Panc1 (cell line): ENCODE results near the gene ELMO1. TPM values are rescaled to one million over a fixed set of nuclear protein-coding genes. Genes with fewer than 3 reads are reported as not detected.

Experiments
- ATAC-seq: fragments of 200-7000 bp; cut with Tn5 transposase; 2 replicates; pipeline ENCODE4 v1.9.1; 2020; ENCODE audit warnings: mild to moderate bottlenecking, moderate library complexity
- BruUV-seq: library from RNA; stranded (reverse); fragments of 400-500 nt; replicated peaks from 2 replicates; lab custom pipeline; 2021; lab: Mats Ljungman, UMichigan
- CTCF ChIA-PET: fragments of 300-600 bp; sonication (Branson Sonifier 250); formaldehyde crosslinking; loops from one replicate; lab custom pipeline; 2022; ENCODE audit warnings: antibody characterized with exemption; lab: Charles Lee
- POLR2A ChIA-PET: fragments of 300-600 bp; sonication (Branson Sonifier 250); formaldehyde crosslinking; loops from one replicate; lab custom pipeline; 2022; ENCODE audit warnings: antibody characterized with exemption; lab: Charles Lee
- DNase-seq: peaks from one replicate; pipeline ENCODE4 v3.0.0-alpha.2; 2010; ENCODE audit warnings: low read depth, low spot score
- H3K27ac ChIP-seq: 2 replicates; pipeline ENCODE4 v1.5.1; 2011; ENCODE audit warnings: mild to moderate bottlenecking, low read length, inconsistent platforms
- H3K27me3 ChIP-seq: fragments of 200-500 bp; sonication (Bioruptor generic); 2 replicates; pipeline ENCODE4 v1.6.0; 2014; ENCODE audit warnings: low read length, inconsistent platforms; ENCODE audit not compliant: control insufficient read depth, insufficient read depth
- H3K36me3 ChIP-seq: fragments of 200-500 bp; sonication (Bioruptor generic); 2 replicates; pipeline ENCODE4 v1.5.1; 2014; ENCODE audit warnings: inconsistent platforms, mild to moderate bottlenecking, low read length, moderate library complexity; ENCODE audit not compliant: control insufficient read depth, insufficient read depth
- H3K4me1 ChIP-seq: 2 replicates; pipeline ENCODE4 v1.5.1; 2011; ENCODE audit warnings: inconsistent platforms, mild to moderate bottlenecking, low read length, moderate library complexity; ENCODE audit not compliant: control insufficient read depth, insufficient read depth
- H3K4me3 ChIP-seq, 2 experiments: 2 replicates each; pipeline ENCODE4 v1.5.1; 2011 to 2012; ENCODE audit warnings: low read depth in 2 of 2, low read length in 2 of 2, mild to moderate bottlenecking in 2 of 2, inconsistent platforms in 1 of 2, moderate library complexity in 1 of 2
- H3K9me3 ChIP-seq: fragments of 200-500 bp; sonication (Bioruptor generic); 2 replicates; pipeline ENCODE4 v1.5.1; 2014; ENCODE audit warnings: low read depth, mild to moderate bottlenecking, inconsistent platforms, low read length, moderate library complexity; ENCODE audit not compliant: control insufficient read depth, insufficient read depth
- POLR2AphosphoS5 ChIP-seq: IDR thresholded peaks from 2 replicates; pipeline ENCODE4 v1.6.1; 2012; ENCODE audit warnings: mild to moderate bottlenecking, low read depth, low read length, moderate library complexity
- SIN3A ChIP-seq: IDR thresholded peaks from 2 replicates; pipeline ENCODE4 v1.6.1; 2012; ENCODE audit warnings: low read depth, mild to moderate bottlenecking, low read length, moderate library complexity, borderline replicate concordance; ENCODE audit not compliant: insufficient read depth
- TCF7L2 ChIP-seq: IDR thresholded peaks from 2 replicates; pipeline ENCODE4 v1.6.1; 2011; ENCODE audit warnings: mild to moderate bottlenecking, low read depth, low read length, inconsistent platforms
- in situ Hi-C: cut with HindIII; loops from 2 replicates; pipeline ENCODE4 v1.10.0; 2016; ENCODE audit warnings: low sequenced_read_pairs, low pct_unique_long_range_greater_than_20kb
- intact Hi-C: fragments of 100-400 bp; cut with micrococcal nuclease; formaldehyde crosslinking; loops from one replicate; pipeline ENCODE4 v1.10.0; 2022; ENCODE audit not compliant: unreplicated experiment
- total RNA-seq: library from RNA; stranded (reverse); gene quantifications from one replicate; pipeline ENCODE4 v1.2.1, GENCODE V29; 2021; ENCODE audit not compliant: unreplicated experiment
- TF ChIP-seq, protein P1 (sequence below): fragments of 450-650 bp; IDR thresholded peaks from 2 replicates; pipeline ENCODE4 v1.5.1; 2017; ENCODE audit warnings: mild to moderate bottlenecking
- TF ChIP-seq, protein P2 (sequence below), 2 experiments: IDR thresholded peaks; 2 replicates each; pipeline ENCODE4 v1.6.1; 2011 to 2012; ENCODE audit warnings: low read depth in 2 of 2, control low read depth in 1 of 2, low read length in 1 of 2, mild to moderate bottlenecking in 1 of 2, moderate library complexity in 1 of 2; ENCODE audit not compliant: insufficient read depth in 1 of 2

ELMO1 gene
- total RNA-seq, 1 experiment from 2014 or later: 0.80 TPM

- POLR2A ChIA-PET: no interaction called here
- in situ Hi-C loops: no loop called here
- TF ChIP-seq TCF7L2 (no peak), SIN3A (no peak), POLR2AphosphoS5 (no peak)
- TF ChIP-seq, protein P1, sequence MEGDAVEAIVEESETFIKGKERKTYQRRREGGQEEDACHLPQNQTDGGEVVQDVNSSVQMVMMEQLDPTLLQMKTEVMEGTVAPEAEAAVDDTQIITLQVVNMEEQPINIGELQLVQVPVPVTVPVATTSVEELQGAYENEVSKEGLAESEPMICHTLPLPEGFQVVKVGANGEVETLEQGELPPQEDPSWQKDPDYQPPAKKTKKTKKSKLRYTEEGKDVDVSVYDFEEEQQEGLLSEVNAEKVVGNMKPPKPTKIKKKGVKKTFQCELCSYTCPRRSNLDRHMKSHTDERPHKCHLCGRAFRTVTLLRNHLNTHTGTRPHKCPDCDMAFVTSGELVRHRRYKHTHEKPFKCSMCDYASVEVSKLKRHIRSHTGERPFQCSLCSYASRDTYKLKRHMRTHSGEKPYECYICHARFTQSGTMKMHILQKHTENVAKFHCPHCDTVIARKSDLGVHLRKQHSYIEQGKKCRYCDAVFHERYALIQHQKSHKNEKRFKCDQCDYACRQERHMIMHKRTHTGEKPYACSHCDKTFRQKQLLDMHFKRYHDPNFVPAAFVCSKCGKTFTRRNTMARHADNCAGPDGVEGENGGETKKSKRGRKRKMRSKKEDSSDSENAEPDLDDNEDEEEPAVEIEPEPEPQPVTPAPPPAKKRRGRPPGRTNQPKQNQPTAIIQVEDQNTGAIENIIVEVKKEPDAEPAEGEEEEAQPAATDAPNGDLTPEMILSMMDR: no peak
- TF ChIP-seq, protein P2, sequence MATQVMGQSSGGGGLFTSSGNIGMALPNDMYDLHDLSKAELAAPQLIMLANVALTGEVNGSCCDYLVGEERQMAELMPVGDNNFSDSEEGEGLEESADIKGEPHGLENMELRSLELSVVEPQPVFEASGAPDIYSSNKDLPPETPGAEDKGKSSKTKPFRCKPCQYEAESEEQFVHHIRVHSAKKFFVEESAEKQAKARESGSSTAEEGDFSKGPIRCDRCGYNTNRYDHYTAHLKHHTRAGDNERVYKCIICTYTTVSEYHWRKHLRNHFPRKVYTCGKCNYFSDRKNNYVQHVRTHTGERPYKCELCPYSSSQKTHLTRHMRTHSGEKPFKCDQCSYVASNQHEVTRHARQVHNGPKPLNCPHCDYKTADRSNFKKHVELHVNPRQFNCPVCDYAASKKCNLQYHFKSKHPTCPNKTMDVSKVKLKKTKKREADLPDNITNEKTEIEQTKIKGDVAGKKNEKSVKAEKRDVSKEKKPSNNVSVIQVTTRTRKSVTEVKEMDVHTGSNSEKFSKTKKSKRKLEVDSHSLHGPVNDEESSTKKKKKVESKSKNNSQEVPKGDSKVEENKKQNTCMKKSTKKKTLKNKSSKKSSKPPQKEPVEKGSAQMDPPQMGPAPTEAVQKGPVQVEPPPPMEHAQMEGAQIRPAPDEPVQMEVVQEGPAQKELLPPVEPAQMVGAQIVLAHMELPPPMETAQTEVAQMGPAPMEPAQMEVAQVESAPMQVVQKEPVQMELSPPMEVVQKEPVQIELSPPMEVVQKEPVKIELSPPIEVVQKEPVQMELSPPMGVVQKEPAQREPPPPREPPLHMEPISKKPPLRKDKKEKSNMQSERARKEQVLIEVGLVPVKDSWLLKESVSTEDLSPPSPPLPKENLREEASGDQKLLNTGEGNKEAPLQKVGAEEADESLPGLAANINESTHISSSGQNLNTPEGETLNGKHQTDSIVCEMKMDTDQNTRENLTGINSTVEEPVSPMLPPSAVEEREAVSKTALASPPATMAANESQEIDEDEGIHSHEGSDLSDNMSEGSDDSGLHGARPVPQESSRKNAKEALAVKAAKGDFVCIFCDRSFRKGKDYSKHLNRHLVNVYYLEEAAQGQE (IDR thresholded peaks at IDR 0.05; ENCODE audit: insufficient read depth in 1 of 2, low read depth in 2 of 2, low read length in 1 of 2): no peak
Measured at GRCh38 chr7:37100735-37101331, 347.8 kb downstream of the ELMO1 start.

DNA sequence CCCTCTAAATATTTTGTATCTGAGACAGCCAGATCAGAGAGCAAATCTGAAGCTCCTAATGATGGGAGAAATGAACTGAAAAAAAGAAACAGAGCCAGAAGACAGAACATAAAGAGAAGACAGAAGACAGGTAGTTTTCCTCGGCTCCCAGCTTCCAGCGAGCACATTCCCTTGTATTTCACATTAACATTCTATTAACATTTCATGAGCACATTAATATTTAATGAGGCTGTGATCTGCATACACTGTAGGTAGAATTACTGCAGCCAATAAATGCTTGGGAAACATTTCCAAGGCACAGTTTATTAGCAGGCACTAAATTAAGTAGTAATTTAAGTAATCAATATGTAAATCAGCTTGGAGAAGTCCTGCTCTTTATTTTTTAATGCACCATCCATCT, 349.9 kb downstream of the ELMO1 start:
- ChIA-PET CTCF (no interaction called here), POLR2A (no interaction called here)
- in situ Hi-C loops: no loop called here
- Histone ChIP-seq H3K27me3 (no peaks in the 10 kb centered on the region), H3K27ac (no peak overlapping the region), H3K4me3 (no peak overlapping the region), H3K4me1 (no peaks in the 10 kb centered on the region), H3K36me3 (no peaks in the 10 kb centered on the region), H3K9me3 (no peaks in the 10 kb centered on the region)
- DNase-seq (no peak), ATAC-seq (no peak)
- TF ChIP-seq, protein P2 (IDR thresholded peaks at IDR 0.05; ENCODE audit: insufficient read depth in 1 of 2, low read depth in 2 of 2, low read length in 1 of 2): no peak
- TF ChIP-seq SIN3A (no peak), TCF7L2 (no peak), POLR2AphosphoS5 (no peak)
- TF ChIP-seq, protein P1: no peak
- BruUV-seq: no TSS peak
- intact Hi-C loops: no loop called here

More at GRCh38 chr7:37100735-37101331, 347.8 kb downstream of the ELMO1 start:
- Histone ChIP-seq H3K4me1 (no peaks in the 10 kb centered on the region), H3K4me3 (no peak overlapping the region), H3K27ac (no peak overlapping the region), H3K27me3 (no peaks in the 10 kb centered on the region), H3K9me3 (no peaks in the 10 kb centered on the region), H3K36me3 (no peaks in the 10 kb centered on the region)
- no TSS peak for BruUV-seq
- ATAC-seq (no peak), DNase-seq (no peak)
- CTCF ChIA-PET: no interaction called here
- intact Hi-C loops: no loop called here
